HG03460 (cell line): ENCODE results near the gene FATE1.

Experiments used
- ATAC-seq: cut with Tn5 transposase; IDR thresholded peaks from one replicate; pipeline ENCODE4 v1.9.1; 2021; ENCODE audit not compliant: unreplicated experiment

Gene FATE1

DNA sequence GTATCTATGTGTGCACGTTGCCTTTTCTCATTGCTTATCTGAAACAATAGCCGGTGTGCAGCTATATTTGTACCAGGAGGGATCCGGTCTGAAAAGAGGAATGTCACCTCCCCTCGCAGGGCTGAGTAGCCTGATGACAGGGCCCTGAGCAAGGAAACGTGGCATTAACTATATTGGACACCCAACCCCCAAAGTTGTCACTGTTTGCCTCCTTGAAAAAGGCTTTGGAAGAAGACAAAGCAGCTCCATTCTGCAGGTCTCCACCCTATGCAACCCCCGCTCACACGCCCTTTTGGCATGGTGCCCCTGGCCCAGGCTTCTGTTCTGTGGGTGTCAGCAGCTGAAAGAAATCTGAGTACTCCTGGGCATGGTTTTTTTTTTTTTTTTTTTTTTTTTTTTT lies 12.3 kb upstream of the FATE1 start:
- ATAC-seq, result no peak

DNA sequence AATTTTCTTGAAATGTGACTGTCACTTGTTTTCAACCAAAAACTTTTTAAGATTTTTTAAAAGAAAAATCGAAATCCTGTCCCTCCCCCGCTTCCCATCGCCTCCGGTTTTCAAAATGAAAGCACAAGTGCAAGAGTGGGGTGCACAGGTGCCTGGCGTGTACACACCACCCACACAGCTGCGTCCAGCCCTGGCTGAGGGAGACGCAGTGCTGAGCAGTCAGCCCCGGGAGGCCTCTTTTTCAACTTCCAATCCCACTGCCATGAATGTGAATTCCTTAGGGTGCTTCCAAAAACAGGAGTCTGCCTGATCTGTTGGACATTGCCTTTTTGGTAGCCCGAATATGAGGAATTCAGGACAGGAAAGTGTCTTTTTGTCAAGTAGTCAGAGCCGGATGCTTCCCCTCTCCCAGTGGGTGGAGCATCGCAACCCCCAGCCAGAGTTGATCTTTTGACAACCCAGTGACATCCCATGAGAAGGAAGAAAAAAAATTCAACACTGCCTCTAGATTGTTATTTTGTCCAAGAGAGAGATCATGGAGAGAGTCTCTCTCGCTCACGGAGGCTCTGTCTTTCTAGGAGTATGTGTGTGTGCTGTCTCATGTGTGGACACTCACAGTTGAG lies 11.7 kb upstream of the FATE1 start:
- no peak for ATAC-seq

DNA sequence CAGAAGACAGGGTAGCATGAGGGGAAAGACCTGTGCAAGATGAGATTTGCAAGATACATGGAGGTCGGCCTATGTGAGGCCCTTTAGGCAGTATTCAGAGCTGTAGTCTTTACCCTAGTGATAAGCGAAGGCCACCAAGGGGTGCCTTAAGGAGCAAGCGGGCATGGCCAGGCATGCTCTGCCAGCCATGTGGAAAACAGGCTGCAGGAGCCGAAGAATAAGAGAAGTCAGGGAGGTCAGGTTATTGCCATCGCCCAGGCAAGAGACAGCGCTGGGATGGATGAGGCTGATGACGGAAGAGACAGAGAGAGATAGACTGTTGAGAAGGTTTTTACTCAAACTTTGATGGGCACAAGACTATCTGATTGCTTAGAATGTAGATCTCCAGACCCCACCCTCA lies 7.0 kb upstream of the FATE1 start:
- ATAC-seq, result no peak

DNA sequence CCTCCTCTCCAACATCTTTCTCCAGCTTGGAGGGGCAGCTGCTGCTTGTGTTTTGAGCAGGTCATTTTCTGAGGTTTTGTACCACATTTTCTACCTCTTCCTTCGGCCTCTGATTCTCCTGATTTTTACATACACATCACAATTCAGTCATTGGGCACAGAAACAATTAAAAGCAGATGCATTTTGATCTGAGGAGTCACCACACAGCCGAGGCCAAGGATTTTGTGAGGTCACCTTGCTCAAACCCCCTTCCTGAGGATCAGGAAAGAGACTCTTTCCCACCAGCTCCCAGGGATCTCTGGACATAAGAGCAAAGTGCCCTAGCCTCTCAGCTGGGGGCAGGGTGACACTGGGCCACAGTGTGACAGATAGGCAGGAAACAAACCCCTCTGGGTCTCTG lies 5.4 kb upstream of the FATE1 start:
- no peak for ATAC-seq

DNA sequence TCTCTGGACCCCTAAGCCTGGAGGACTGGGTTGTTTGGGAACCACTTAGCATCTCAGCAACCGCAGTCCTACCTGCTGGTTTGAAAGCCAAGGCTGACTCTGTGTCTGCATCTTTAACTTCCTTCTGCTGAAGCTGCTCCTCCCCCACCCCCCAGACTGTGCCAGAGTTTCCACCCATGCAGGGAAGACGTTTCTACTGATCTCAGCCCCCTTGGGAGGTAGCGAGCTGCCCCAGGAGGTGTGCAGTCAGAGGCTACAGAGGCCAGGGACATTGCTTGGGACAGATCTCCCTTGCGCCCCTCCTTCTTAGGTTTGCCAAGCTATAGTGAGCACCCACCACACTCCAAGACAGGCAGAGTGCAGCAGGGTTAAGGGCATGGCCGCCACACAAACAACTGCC lies 4.7 kb upstream of the FATE1 start:
- ATAC-seq, result no peak

DNA sequence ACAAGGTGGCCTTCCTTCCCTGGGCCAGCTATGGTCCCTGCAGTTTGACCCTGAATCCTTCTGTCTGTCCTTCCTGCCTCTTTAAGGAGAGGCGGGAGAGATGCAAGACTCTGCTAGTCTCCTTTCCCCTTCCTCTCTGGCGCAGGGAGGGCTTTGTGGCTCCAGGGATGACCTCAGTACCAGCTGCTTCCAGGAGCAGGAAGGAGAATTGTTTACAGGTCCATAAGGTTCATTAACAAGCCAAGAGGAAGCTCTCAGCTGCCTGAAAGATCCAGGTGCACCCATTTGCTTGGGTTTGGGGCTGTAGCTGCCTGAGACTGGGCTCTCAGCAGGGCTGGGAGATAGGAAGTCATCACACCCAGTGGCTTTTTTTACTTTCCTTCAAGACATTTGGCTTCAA lies 4.0 kb upstream of the FATE1 start:
- no peak for ATAC-seq

DNA sequence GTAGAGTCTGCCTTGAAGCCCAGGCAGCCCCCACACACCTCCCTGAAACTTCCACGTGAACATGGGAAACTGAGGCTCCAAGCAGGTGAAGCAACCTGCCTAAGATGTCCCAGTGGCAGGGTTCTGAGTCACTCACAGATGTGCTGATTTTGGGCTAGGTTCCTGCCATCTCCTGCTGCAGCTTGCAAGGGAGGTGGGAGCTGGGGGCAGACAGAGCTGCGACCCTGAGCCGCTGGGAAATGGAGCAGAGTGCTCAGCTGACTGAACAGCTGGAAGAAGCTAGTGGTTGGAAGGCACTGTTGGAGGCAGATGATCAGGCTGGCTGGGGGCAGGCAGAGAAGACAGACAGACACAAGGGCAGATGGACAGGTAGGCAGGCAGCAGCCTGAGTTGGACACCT lies 3.6 kb upstream of the FATE1 start:
- ATAC-seq, result no peak

DNA sequence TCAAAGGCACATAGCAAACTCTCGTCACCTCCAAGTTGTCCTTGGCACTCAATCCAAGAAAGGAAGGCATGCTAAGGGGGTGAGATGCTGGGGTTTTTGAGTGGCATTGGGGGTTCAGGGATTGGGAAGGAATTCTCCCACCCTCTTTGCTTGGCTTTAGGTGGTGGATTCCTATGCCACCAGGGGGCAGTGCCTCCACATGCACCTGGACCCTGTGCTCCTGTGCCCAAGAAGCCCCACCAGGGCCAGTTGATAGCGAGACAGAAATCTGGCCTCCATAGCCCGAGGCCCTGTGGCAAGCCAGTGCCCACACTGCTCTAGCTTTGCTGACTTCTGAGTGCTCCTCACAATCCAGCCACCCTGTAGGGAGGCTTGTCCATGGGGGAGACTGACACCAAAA lies 2.0 kb upstream of the FATE1 start:
- no peak for ATAC-seq

DNA sequence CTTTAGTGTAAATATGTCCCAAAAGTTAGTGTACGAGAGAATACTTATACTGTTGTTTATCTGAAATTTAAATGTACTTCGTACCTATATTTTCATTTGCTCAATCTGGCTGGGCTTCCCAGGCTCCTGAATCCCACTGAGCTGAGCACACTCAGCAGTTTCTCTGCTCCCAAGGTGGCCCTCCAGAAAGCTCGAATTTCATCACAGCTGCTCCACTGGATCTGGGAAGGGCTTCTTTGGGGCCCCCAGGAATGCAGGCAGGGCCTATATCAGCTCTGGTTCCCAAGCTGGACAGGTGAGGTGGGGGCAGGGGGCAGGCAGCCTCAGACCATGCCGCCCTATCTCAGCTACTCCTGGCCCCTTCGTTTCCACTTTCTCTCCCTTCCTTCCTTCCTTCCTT lies 1.5 kb upstream of the FATE1 start:
- no peak for ATAC-seq

DNA sequence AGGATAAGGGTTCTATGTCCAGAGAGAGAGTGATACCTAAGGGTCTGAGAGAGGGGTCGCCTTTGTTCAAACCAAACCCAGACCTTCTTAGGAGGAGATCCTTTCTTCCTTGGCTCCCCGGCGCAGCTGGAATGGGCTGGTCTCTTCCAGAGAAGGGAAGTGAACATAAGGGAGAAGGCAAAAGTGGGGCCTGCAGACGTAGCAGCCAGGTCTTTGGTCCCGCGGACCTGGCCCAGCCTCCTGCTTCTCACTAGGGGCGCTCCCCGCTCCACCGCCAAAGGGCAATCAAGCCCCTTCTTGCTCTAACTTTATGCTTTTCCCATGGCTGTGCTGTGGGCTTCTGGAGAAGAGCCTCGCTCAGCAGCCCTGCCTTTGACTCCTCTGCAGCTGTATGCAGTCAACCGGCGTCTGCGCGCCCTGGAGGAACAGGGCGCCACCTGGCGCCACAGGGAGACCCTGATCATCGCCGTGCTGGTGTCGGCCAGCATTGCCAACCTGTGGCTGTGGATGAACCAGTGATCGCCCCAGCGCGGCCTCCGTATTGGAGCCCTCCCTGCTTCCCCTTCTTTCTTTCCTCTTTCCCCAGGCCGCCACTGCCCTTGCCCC lies 6.5 kb downstream of the FATE1 start:
- ATAC-seq, result no peak

DNA sequence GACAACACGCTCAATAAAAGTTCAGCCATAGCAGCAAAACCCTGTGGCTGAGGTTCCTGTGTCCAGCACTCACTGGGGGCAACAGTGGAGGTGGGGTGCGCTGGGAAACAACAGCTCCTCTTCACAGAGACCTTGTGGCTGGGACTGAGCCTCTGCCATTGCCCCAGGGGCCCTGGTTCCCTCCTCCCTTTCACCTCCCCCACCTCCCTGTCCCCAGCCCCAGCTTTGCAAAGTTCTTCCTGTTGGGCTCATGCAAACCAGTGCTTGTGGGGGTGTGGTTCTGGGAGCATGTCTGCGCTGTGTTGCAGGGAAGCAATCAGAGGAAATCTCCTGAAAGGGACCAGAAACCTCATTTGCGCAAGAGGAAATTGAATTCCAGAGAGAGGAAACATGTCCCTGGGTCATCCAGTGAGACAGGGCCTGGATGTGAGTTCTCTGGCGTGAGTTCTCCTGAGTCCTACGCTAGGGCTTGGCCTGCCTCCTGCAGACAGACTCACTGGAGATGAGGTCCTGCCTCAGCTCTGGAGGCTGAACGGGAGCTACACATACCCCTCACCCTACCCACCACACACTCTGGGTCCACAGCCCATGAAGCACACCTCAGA lies 7.4 kb downstream of the FATE1 start:
- ATAC-seq, result no peak

DNA sequence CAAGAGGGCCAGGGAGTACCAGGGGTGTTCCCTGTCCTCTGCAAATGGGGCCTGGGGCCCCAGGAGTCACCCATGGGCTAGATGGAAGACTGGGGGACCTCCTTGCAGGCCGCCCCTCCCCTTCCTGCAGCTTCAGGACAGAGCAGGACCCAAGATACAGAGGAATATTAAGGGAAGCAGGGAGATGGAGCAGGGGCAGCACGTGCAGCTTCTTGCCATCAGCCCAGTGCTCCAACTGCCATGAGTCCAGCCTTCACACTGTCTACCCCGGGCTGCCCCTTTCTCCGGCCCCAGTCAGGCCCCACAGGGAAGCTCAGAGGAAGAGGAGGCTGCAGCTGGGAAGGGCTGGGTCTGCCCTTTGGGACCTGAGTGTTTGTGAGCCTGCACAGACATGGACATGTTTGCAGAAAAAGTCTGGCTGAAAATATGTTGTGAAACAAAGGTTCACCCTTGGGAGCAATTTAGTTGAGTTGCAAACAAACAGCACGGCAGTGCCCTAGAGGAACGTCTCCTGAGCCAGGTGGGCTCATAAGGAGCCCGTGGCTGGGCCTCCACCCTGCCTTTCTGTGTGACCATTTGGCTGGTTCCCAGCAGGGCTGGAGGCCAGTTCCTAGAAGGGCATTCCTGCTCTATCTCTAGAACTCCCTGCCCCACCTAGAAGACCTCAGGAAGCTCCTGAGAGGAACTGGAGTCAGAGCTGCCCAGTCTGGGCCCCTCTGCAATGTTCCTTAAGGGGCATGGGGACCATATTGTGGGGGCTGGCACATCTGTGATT lies 8.9 kb downstream of the FATE1 start:
- ATAC-seq, result no peak

DNA sequence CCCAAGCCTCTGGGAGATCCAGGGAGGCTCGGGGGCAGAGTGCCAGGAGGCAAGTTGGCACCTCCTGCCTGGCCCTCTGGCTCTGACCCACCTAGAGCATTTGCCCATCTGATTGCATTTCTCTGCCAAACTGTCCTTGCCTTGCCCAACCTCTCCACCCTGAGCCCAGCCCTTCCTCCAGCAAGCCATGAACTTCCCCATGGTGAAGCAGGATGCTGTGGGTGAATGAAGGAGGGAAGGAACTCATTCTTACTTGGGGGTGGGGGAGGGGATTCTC lies 9.4 kb downstream of the FATE1 start:
- ATAC-seq, result no peak

DNA sequence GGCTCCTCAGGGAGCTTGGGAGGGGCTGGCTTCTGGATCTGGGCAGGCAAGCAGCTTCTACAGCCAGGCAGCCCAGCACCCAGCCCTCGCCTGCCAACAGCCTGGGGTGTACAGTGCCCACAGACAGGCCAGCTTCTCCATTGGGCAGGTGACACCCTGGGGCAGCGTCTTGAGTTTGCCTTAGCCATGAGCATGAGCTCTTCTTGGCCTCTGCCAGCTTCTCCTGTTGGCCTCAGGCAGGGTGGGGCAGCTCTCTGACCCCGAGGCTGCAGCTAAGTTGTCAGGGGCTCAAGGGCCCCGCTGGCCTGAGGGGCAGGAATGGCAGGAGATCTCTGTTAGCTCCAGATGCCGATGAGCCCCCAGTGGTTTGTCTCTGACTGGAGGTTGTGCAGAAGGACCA lies 10.9 kb downstream of the FATE1 start:
- no peak for ATAC-seq

DNA sequence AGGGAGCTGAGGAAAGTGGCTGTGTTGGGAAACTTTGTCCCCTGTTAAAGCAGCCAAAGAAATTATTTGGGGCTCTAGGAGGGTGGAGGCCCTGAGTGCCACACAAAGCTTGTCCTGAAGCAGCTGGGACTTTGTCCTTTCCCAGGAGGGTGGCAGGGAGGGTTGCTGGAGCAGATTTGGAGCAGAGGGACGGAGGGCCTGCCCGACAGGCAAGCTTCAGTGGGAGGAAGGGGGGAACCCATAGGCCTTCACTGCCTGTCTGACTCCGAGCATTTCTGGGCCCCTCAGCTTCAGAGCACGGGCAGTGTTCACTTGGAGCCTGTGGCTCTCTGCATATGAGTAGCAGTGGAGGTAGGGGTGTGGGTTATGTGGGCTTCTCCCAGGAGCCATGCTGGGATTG lies 11.5 kb downstream of the FATE1 start:
- ATAC-seq, result no peak

DNA sequence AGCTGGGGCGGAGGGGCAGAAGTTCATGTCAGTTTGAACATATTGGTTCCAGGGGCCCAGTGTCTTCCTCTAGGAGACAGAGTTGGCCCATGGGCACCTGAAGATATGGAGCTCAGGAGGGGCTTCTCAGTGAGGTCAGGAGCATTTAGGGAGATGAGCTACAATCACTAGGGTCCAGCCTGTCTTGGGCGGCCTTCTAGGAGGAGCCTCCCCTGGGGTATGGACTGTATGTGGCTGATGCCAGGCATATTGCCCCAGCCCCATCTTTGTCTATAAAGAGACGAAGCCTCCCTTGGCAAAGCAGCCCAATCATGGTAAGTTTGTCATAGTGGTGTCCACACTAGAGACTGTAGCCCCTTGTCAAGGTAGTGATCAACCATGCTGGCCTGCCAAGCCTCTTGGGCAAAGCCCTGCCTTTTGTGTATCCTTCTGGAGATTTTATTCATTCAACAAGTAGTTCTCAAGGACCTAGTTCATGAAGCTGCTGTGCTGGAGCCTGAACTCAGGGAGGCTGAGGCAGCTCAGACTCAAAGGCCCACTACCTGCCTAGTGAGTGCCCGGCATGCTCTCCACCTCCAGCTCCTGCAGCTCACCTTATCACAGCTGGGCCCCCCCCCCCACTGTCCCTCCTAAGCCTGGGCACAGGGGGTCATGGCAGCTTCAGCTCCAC lies 13.4 kb downstream of the FATE1 start:
- ATAC-seq, result no peak

DNA sequence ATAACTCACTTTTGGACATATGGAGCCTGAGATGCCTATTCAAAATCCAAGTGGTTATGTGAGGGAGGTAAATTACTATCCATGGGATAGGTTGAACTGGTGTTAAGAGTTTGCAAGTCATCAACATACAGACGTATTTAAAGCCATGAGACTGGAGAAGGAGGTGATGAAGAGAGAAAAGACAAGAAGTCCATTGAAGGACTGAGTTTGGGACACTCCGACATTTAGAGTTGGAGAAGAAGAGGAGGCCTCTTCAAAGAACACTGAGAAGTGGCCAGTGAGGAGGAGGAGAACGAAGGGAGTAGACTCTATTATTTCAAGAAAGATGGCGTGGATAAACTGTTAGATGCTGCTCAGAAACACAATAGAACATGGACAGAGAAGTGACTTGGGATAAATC lies 18.6 kb downstream of the FATE1 start, which contains the start of gene CNGA2:
Gene CNGA2 (plus strand): TSS at position 301 of the 400 bp plus-strand sequence. CDS start 3,738 bp downstream, outside the sequence.
- ATAC-seq, result no peak

DNA sequence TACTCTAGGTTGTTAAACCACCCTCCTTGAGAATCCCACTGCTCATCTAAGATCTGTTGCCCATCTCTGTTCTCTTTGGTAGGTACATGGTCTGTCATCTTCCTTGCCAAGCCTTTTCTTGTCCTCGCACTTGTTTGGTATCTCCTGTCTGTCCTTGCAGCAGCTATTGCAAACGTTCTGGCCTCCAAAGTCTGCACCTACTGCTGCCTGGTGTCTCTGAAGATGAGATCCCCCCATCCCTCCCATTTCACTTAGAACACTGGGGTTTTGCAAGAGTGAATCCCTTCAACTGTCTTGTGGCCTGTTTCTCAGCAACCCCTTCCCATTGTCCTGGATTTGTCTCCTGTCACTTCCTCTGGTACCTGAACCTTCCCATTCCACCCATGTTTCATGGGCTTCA lies 19.4 kb downstream of the FATE1 start:
- no peak for ATAC-seq

DNA sequence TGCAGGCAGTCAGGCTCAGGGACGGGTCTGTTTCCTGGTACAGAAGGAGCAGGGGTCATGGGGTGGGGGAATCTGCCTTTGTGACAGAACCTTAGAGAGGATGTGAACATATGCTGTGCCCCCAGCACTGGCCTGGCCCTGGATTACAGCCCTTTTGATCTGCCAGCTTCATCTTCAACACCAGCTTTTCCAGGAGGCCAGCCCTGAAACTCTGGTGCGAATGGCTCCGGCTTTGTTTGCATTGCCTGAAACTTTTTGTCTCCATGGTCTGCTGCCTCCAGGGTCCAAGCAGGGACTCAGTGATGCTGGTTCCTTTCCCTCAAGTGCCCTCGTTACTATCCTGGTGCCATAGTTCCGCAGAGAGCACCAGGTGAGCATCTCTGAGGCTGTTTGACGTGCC lies 20.9 kb downstream of the FATE1 start:
- ATAC-seq, result no peak

DNA sequence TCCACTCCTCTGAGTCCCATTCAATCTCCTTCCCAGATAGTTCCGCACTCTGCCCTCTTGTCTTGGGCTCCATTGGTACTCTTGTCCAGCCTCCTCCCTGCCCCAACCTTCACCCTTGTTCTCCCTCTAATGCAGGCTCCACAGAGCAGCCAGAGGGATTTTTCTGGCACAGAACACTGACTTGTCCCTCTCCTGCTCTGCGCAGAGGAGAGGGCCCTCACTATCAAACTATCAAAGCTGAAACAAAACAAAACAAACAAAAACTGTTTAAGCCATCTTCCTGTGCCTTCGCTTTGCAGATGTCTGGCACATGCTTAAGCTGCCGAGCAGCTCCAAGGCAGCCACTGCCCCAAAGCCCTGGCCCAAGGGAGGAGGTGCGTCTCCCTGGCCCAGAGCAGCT lies 21.7 kb downstream of the FATE1 start:
- no peak for ATAC-seq

DNA sequence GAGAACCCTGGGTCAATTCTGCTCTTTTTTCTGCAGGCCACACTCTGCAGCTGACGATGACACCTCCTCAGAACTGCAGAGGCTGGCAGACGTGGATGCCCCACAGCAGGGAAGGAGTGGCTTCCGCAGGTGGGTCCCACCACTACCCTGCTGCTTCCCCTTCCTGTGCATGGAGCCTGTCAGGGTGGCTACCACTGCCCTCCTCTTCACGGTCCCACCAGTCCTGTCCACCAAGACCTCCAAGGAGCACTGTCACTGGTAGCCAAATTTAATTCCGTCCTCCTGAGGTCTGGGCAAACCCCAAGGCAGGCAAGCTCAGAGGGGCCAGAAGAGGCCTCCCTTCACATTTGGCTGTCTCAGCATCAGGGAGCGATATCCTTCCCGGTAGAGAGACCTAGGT lies 22.9 kb downstream of the FATE1 start:
- ATAC-seq, result no peak

DNA sequence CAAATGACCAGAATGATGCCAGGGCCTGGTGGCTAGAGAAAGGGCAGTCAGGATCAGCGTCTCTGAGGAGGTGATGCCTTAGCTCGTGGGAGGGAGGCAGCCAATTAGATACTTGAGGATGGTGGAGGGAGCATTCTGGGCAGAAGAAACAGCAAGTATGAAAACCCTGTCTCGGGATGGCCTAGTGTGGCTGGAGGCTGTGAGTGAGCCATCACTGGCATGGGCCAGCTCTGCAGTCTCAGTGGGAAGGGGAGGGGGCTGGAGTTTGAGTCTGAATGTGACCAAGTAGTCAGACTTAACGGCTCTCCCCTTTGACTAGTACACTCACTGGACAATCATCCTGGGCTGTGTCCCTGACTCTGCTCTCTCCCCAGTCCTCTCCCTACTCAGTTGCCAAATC lies 25.8 kb downstream of the FATE1 start:
- ATAC-seq, result no peak
